ENCODE measurements around the gene C1orf210.

The C1orf210 gene

GRCh38 chr1:43293176-43293575, 7.8 kb upstream of the C1orf210 start:
- DNase-seq = no peak

DNA sequence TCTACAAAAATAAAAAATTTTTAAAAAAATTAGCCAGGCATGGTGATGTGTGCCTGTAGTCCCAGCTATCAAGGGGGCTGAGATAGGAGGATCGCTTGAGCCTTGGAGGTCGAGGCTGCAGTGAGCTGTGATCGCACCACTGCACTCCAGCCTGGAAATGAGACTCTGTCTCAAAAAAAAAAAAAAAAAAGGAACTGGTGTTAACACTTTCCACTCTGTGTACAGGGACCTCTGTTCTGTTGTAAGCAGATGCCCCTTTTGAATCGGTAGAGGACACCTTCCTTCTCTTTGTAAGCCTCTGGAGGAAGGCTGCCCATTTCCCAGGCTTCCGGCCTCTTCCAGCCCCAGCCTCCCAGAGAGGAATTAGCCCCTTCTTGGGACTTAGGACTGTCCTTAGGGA, 7.3 kb upstream of the C1orf210 start:
- DNase-seq = no peak

DNA sequence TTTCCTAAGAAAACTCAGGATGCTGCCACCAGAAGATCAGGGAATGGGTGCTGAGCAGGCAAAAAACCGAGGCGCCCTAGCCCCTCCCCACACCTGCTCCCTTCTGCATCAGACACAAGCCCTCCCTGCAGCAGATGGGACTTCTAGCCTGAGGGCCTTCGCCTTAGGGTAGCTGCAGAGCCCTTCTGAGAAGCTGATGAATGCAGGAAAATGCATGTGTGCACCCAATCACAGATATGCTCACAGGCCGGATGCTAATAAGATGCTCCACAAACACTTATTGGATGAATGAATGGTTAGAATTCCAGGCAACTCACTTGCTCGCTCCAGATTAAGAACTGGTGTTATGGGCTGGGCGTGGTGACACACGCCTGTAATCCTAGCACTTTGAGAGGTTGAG, 6.8 kb upstream of the C1orf210 start:
- no peak for DNase-seq

- DNase-seq = no peak
Measured at GRCh38 chr1:43288785-43289706, 3.7 kb upstream of the C1orf210 start.

GRCh38 chr1:43288058-43288784, 2.8 kb upstream of the C1orf210 start:
- DNase-seq = no peak

- DNase-seq = no peak
Measured at GRCh38 chr1:43286533-43286932, 1.2 kb upstream of the C1orf210 start.

DNA sequence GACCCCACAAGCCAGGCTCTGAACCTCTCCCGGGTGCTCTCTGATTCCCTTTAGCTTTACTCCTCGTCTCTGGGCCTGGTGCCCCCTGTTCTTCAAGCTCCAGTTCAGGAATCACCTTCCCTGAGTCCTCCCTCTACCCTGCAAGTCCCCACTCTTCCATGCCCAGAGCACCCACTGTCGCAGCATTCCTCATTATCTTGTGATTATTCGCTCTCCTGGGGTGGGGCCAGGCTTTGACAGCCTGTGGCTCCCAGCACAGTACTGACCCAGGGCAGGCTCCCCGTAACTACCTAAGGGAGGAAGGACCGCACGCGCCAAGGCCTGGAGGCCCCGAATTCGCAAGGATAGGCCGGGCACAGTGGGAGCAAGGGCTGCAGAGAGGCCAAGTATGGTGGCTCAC, 734 bp upstream of the C1orf210 start:
- no peak for DNase-seq

GRCh38 chr1:43284546-43285110, 753 bp downstream of the C1orf210 start:
- peak; percentile 30 for DNase-seq

DNA sequence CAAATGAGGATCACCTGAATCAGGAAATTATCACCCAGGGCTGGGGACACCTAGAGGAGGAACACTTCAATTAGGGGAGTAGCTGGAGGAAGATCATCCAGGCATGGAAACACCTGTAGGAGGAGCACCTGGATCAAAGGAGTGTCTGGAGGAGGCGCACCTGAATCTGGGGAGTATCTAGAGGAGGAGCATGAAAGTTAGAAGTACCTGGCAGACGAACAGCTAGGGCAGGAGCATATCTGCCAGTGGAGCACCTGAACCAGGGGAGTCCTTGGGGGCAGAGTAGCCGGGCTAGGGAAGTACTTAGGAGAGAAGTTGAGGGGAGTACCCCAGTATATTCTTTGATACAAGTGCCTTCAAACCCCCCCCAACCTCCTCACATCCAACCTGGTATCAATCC, 1.3 kb downstream of the C1orf210 start:
- no peak for DNase-seq

DNA sequence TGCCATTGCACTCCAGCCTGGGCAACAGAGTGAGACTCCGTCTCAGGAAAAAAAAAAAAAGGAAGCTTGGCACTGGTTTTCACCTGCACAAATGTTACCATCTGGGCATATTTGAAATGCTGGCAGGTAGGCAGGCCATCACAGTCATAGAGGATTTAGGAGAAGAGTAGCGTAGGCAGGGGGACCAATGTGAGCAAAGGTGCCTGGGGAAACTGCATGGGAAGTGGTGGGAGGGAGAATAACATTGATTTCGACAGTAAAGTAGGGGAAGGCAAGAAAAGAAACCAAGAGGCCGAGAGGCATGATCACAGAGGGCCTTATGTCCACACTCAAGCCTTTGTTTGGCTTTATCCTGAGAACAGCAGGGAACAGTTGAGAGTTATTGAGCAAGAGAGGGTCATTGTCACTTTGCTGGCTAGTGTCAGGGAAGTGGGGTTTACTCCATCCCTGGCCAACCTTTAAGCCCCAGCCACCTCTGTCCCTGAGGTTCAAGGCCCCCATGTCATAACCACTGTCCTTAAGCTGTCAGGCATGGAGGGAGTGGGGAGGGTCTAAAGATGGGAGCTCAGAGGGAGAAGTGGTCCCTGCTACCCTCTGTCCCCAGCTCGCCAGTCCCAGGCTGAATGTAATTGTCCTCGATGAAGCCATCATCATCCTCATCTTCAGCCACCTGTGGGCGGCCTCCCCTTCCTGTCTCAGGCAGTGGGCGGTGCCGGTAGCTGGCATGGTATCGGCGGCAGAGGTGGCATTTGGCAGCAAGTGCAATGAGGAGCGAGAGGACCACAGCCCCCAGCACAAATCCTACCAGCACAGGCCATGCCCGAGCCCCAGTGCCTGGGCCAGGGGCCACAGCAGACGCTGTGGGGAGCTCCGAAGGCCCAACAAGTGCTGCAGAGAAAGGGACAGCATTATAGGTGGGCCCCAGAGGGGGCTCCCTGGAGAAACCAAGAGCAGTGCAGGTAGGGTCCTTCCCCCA, 2.9 kb downstream of the C1orf210 start:
- DNase-seq = peak; percentile 74

DNA sequence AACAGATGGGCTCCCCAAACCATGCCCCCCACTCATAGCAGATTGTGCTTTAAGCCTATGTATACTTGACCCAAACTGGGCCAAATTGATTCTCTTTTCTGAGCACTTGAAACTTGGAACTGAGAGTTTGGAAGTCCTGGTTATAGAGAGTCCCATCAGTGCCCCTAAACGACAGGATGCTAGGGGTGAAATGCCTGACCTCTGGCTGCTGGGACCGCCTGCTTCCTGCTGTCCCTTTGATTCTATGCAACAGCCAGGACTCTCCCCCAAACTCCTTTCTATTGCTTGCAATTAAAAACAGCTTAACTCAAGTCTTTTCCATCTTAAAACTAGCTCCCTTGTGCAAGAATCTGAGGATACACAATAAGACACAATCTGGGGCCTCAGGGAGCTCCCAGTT, 4.7 kb downstream of the C1orf210 start:
- DNase-seq = no peak

- DNase-seq = no peak
Measured at GRCh38 chr1:43279666-43280065, 5.7 kb downstream of the C1orf210 start.

GRCh38 chr1:43279161-43279560, 6.2 kb downstream of the C1orf210 start:
- DNase-seq = no peak

DNA sequence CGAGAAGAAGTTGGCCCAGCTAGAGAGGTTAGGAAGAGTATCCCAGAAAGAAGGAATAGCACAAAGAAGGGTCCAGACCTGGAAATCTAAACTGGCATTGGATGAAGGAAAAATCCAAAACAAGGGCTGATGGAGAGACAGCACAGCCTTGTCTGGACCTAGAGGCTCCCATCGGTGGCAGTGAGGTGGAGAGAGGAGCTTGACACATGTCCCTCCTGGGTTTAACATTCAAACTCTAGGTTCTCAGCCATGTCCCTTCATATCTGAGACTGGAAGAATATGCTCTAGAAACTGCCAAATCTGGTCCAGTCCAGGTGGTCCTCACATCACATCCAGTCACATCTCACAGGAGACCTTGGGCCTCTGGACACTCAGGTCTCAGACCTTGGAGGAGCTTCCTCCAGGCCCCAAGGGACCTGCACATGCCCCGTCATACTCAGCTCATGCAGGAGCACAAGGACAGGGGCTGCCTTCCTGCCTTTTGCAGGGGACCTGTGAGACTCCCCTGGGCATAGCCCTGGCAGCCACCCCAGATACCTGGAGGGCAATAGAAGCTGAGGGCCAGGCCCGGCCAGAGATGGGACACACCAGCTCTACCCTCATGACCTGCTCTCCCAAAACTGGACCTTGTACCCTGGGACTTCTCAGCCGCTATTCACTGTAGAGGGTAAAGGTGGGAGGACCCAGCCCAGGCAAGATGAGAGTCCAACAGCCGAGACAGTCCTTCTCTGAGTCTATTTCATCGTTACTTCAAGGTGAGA, 8.1 kb downstream of the C1orf210 start:
- no peak for DNase-seq

DNA sequence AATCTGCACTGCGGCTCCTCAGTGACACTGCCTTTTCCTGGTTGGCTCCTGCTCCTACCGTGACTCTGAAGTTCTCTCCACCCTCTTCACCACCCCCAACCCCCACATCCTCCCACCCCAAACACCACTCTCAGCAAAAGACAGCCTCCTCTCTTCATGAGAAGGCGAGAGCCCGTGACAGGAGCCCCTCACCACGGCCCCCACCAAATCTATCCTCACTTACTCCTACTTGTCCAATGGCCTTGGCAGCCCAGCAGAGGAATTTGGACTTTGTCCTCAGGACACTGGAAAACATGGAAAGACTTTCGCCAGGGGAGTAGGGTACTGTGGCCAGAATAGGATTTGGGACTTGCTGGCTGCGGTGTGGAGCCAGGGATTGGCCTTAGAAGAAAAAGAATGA, 8.7 kb downstream of the C1orf210 start:
- DNase-seq = no peak

DNA sequence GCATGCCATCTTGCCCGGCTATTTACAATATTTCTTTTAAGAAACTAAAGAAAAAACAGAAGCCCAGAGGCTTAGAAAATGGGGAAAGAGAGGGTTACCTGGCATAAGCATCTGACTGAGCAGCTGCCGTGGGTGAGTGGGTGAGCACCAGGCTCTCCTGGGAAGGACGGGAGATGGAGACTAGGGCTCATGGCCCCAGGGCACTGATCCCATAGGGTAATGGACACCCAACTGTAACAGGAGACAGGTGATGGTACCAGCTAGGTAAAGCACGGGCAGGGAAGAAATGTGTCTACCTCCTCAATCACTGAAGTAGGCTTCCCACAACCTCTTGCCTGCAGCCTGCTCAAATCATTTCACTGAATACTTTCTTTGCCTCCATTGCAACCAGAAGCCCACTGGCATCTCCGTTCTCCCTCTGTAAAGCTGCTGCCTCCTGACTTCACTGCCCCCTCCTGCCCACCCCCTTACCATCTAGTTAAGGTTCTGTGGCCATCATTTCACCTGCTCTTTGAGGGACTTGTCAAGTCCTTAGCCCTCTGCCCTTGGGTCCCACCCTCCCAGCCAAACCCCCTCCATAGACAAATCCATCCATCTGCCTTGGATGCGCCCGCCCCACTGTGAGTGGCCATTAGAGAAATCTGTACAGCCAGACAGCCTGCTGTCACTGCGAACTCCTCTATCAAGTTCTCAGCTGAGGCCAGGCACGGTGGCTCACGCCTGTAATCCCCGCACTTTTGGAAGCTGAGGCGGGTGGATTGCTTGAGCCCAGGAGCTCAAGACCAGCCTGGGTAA, 9.4 kb downstream of the C1orf210 start:
- DNase-seq = no peak

GRCh38 chr1:43274804-43275180, 10.6 kb downstream of the C1orf210 start:
- no peak for DNase-seq

GRCh38 chr1:43274125-43274803, 11.1 kb downstream of the C1orf210 start:
- DNase-seq = peak; percentile 84

DNA sequence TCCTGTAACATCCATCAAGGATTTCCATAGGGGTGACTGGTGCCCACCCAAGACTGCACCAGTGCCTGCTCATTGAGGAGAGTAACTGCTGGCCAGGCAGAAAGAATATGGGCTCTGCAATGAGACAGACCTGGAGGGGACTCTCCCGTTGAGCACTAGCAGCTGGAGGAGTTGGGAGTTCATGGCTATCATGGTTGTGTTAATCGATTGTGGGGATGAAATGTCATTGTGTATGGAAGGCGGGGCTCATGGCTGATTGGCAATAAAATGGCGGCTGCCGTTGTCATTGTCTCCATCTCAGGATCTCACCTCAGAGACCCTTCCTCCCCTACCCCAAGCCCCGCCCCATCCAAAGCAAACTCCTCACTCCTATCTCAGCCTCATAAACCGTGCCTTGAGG, 11.7 kb downstream of the C1orf210 start:
- DNase-seq = no peak
